Skeletal muscle cell (primary cell): ENCODE results near the gene TSPAN4.

Source experiments
- DNase-seq: peaks from one replicate; pipeline ENCODE4 v3.0.0-alpha.2; 2010; ENCODE audit warnings: low read depth
- H3K4me3 ChIP-seq: 2 replicates; pipeline ENCODE4 v1.5.1; 2011; ENCODE audit warnings: low read depth, mild to moderate bottlenecking, control low read depth, low read length, moderate library complexity

Gene TSPAN4

DNA sequence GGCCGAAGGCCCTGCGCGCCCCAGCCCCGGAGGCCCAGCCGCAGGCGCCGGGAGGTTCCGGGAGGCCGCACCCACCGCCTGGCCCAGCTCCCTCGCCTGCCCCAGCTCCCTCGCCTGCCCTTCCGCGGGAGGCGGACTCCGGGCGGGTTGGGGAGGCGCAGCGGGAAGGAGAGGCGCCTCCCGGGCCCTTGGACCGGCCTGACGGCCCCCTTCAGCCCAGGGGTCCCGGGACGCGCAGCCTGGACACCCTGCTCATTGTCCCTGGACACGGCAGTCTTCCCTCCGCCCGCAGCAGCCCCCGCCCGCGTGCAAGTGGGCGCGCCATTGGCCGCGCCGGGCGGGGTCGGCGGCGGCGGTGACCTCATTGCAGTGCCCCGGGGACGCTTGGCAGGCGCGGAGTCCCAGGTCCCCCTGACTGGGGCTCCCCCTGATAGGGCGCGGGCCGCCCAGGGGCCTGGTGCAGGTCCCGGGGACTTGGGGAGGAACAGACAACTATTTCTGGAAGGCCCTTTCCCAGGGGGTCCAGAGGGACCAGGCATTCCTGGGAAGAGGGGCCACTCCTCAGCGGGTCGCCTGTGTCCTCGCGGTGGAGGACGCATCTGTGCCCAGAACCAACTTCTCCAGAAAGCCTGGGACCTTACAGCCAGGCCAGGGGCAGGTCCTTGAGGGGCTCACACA lies 9.4 kb upstream of the TSPAN4 start:
- H3K4me3 ChIP-seq, result peak overlapping the region; percentile 78
- no peak for DNase-seq

GRCh38 chr11:833849-834311 lies 8.8 kb upstream of the TSPAN4 start:
- no peak for DNase-seq
- H3K4me3 ChIP-seq, result peak overlapping the region; percentile 78

DNA sequence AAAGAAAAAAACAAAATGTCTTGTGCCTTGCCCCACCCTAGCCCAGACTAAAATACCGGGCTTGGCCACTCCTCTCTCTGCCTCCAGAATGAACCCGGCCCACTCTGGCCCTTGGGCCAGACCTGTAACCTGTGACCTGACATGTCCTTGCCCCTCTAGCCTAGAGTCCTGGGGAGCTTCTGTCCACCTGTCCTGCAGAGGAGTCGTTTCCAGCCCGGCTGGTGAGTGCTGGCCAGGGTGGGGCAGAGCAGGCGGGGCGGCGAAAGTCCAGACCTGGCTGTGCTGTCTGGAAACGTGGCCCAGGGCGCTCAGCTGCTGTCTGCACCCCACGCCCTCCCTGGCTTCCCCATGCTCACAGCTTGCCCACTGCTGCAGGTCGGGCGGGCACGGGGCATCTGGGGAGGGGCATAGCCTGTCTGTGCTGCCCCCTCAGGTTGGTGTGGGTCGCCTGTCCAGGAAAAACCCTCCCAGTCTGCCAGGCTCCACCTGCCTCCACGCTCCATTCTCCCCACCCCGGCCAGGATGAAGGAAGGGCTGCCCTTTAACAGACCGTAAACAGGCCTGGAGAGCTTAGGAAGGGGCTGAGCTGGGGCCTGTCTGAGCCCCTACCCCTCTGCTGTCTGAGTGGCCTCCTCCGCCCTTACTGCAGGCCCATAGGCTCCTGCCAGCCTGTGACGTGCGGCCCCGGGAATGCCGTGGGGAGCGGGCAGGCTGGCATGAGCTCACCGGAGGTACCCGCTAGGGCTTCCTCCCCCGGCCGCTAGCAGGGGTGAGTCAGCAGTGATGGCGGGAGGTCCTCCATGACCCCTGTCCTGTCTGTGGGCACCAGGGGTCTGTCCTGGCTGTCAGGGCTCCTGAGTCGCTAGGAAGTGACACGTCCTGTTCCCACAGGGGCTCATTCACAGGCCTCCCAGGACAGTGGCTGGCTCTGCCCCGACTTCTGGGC lies 8.0 kb upstream of the TSPAN4 start:
- H3K4me3 ChIP-seq, result peak overlapping the region; percentile 78
- no peak for DNase-seq

DNA sequence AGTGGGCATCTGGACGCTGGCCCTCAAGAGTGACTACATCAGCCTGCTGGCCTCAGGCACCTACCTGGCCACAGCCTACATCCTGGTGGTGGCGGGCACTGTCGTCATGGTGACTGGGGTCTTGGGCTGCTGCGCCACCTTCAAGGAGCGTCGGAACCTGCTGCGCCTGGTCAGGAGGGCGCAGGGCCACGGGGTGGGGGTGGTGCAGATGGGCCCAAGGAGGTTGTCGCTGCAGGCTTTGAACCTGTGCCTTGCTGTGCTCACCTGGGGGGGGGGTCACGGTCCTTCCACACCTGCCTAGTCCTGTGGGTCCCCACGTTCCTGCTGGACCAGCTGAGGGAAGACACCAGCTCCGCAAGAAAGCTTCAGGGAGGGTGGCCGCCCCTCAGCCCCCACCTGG lies 6.4 kb upstream of the TSPAN4 start:
- DNase-seq, result no peak
- H3K4me3 ChIP-seq, result no peak overlapping the region

DNA sequence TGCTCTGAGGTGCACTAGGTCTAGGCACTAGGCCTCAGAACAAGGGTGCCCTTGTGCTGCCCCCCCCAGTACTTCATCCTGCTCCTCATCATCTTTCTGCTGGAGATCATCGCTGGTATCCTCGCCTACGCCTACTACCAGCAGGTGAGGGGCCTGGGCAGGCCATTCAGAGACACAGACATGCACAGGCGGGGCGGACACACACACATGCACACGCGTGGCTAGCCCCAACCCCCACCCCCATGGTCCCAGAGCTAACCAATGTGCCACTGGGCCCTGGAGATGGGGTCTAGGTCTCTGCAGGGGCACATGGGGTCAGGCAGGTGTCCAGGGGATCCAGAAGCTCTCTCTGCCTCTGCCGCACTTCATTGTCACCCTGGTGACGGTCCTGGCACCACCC lies 6.0 kb upstream of the TSPAN4 start:
- no peak for DNase-seq
- H3K4me3 ChIP-seq, result no peak overlapping the region

GRCh38 chr11:837189-837989 lies 5.3 kb upstream of the TSPAN4 start:
- DNase-seq, result no peak
- no peak overlapping the region for H3K4me3 ChIP-seq

DNA sequence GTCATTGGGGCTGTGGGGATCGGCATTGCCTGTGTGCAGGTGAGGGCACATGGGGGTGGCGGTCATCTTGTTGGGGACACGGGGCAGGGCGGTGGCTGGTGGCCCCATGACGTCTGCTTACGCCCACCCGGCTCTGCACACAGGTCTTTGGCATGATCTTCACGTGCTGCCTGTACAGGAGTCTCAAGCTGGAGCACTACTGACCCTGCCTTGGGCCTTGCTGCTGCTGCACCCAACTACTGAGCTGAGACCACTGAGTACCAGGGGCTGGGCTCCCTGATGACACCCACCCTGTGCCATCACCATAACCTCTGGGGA lies 4.7 kb upstream of the TSPAN4 start:
- no peak for DNase-seq
- no peak overlapping the region for H3K4me3 ChIP-seq

- DNase-seq, result no peak
Measured at GRCh38 chr11:838441-839279, 4.0 kb upstream of the TSPAN4 start.

GRCh38 chr11:839280-839623 lies 3.4 kb upstream of the TSPAN4 start:
- H3K4me3 ChIP-seq, result no peak overlapping the region
- no peak for DNase-seq

More at GRCh38 chr11:838441-839279, 4.0 kb upstream of the TSPAN4 start:
- no peak overlapping the region for H3K4me3 ChIP-seq

- DNase-seq, result no peak
- no peak overlapping the region for H3K4me3 ChIP-seq
Measured at GRCh38 chr11:839875-840617, 2.6 kb upstream of the TSPAN4 start.

- no peak for DNase-seq
- H3K4me3 ChIP-seq, result peak overlapping the region; percentile 96
Measured at GRCh38 chr11:841981-842369, 677 bp upstream of the TSPAN4 start.

GRCh38 chr11:843086-843734 lies 558 bp downstream of the TSPAN4 start:
- H3K4me3 ChIP-seq, result peak overlapping the region; percentile 96
- no peak for DNase-seq

DNA sequence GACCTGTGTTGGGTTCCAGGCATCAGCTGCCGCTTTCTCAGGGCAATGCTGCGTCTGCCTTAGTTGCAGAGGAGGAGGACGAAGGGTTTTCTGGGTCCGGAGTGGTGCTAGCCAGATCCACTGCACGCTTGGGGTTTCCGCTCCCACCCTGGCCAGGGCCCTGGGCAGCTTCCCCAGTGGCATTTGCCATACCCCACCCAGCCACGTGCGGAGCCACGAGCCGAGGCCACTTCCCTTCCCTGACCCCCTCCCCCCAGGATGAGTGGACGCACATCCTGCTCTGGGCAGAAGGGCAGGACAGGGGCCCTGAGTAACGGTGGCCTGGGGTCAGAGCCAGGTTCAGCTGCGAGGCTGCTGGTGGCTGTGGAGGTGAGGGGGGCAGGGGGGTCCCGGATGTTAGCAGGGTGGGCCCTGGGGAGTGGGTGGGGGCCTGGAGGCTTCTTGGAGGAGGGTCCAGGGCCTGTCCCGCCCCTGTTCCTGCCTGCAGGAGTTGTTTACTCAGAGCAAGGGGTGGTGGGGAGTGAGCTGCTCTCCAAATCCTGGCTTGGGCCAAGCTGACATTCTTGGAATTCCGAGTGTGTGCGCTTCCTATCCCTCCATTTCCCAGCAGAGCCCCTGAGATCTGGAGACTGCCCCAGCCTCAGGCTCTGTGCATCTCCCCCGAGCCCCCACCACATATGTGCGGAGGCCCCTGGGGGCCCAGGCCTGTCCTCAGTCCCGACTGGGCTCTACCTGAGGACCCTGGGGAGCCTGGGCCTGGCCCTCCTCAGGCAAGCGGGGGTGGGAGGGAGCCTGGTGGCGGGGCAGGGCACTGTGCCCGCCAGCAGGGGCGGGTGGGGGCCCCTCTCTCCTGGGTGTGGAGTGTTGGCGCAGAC lies 1.4 kb downstream of the TSPAN4 start:
- H3K4me3 ChIP-seq, result peak overlapping the region; percentile 96
- peak; percentile 82 for DNase-seq

DNA sequence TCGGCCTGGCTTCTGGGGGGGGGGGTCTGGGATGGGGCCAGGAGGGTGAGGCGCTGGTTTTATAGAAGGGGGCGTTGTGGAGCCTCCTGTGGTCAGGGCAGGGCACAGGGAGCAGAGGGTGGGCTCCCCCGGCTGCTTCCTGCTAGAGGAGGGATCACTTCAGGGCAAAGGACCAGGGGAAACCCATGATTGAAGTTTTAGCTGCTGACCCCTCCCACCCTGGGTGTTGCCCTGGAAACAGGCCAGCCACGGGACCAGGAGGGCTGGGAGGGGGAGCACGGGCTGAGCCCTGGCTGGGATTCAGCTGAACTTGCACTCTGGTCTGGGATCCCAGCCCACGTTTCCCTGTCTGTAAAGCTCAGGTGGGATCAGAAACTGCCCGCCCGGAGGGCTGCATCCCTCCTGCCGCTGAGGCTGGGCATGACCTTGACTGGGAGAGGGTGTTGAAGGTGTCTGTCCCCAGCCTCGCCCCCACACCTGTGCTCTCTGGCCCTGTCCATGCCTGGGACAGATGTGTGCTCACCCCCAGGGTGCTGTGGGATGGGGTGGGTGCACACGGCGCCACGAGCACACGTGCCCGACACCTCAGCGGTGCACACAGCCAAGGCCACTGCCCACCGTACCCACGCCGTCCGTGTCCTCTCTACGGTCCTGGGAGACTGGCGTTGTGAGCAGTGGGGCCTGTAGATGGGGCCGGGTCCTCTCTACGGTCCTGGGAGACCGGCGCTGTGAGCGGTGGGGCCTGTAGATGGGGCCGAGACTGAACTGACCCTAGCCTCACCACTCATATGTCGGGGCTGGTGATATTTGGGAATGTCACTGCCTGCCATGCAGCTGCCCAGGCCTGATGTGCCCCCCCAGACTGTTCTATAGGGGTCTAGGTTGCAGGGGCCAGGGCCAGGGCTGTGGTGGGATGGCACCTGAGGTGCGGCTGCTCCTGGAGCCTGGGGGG lies 2.3 kb downstream of the TSPAN4 start:
- peak; percentile 73 for DNase-seq
- H3K4me3 ChIP-seq, result peak overlapping the region; percentile 96

- DNase-seq, result no peak
- peak overlapping the region; percentile 7 for H3K4me3 ChIP-seq
Measured at GRCh38 chr11:845872-846495, 3.3 kb downstream of the TSPAN4 start.
